ENCODE measurements around the gene SC5D. TPM values are rescaled to one million over a fixed set of nuclear protein-coding genes. Genes with fewer than 3 reads are reported as not detected.

SC5D gene
- total RNA-seq, 1 experiment from 2014 or later, result 34.7 TPM

GRCh38 chr11:121348220-121348875 is 55.8 kb downstream of the SC5D start:
- Mint-ChIP-seq H3K4me3 (ENCODE audit: low read depth, unreplicated experiment) (no peak overlapping the region), H3K4me1 (ENCODE audit: low read depth, unreplicated experiment) (no peaks in the 10 kb centered on the region), H3K36me3 (ENCODE audit: insufficient read depth, unreplicated experiment) (no peaks in the 10 kb centered on the region), H3K27ac (ENCODE audit: unreplicated experiment) (no peak overlapping the region), H3K9me3 (ENCODE audit: low read depth, unreplicated experiment) (no peaks in the 10 kb centered on the region), H3K27me3 (ENCODE audit: unreplicated experiment) (peaks cover 26% of the 10 kb centered on the region)
- CTCF ChIA-PET, result no interaction called here
- intact Hi-C loops (cut with micrococcal nuclease; ENCODE audit: unreplicated experiment), result no loop called here
- no peak for TF ChIP-seq CTCF (IDR thresholded peaks at IDR 0.05; ENCODE audit: unreplicated experiment)
- DNase-seq, result no peak
- no TSS peak for BruUV-seq (replicated peaks)

GRCh38 chr11:121349790-121350189 is 57.2 kb downstream of the SC5D start:
- H3K4me3 Mint-ChIP-seq (ENCODE audit: low read depth, unreplicated experiment), result no peak overlapping the region
- H3K27ac Mint-ChIP-seq (ENCODE audit: unreplicated experiment), result no peak overlapping the region
- no peaks in the 10 kb centered on the region for H3K9me3 Mint-ChIP-seq (ENCODE audit: low read depth, unreplicated experiment)
- H3K4me1 Mint-ChIP-seq (ENCODE audit: low read depth, unreplicated experiment), result no peaks in the 10 kb centered on the region
- H3K36me3 Mint-ChIP-seq (ENCODE audit: insufficient read depth, unreplicated experiment), result no peaks in the 10 kb centered on the region
- no peak for DNase-seq
- CTCF ChIA-PET, result no interaction called here
- no peak for TF ChIP-seq CTCF (IDR thresholded peaks at IDR 0.05; ENCODE audit: unreplicated experiment)
- intact Hi-C loops (cut with micrococcal nuclease; ENCODE audit: unreplicated experiment), result no loop called here
- no TSS peak for BruUV-seq (replicated peaks)
- peaks cover 34% of the 10 kb centered on the region for H3K27me3 Mint-ChIP-seq (ENCODE audit: unreplicated experiment)

GRCh38 chr11:121350314-121351082 is 57.9 kb downstream of the SC5D start:
- CTCF ChIA-PET, result no interaction called here

GRCh38 chr11:121351083-121351630 is 58.6 kb downstream of the SC5D start:
- Mint-ChIP-seq H3K27ac (ENCODE audit: unreplicated experiment) (no peak overlapping the region), H3K27me3 (ENCODE audit: unreplicated experiment) (peaks cover 36% of the 10 kb centered on the region), H3K36me3 (ENCODE audit: insufficient read depth, unreplicated experiment) (no peaks in the 10 kb centered on the region), H3K9me3 (ENCODE audit: low read depth, unreplicated experiment) (no peaks in the 10 kb centered on the region), H3K4me3 (ENCODE audit: low read depth, unreplicated experiment) (no peak overlapping the region), H3K4me1 (ENCODE audit: low read depth, unreplicated experiment) (no peaks in the 10 kb centered on the region)
- intact Hi-C loops (cut with micrococcal nuclease; ENCODE audit: unreplicated experiment), result no loop called here
- CTCF ChIA-PET, result no interaction called here
- TF ChIP-seq CTCF (IDR thresholded peaks at IDR 0.05; ENCODE audit: unreplicated experiment), result no peak
- DNase-seq, result no peak
- no TSS peak for BruUV-seq (replicated peaks)

More at GRCh38 chr11:121350314-121351082, 57.9 kb downstream of the SC5D start:
- no TSS peak for BruUV-seq (replicated peaks)
- Mint-ChIP-seq H3K27me3 (ENCODE audit: unreplicated experiment) (peaks cover 39% of the 10 kb centered on the region), H3K4me3 (ENCODE audit: low read depth, unreplicated experiment) (no peak overlapping the region), H3K36me3 (ENCODE audit: insufficient read depth, unreplicated experiment) (no peaks in the 10 kb centered on the region), H3K9me3 (ENCODE audit: low read depth, unreplicated experiment) (no peaks in the 10 kb centered on the region), H3K27ac (ENCODE audit: unreplicated experiment) (no peak overlapping the region), H3K4me1 (ENCODE audit: low read depth, unreplicated experiment) (no peaks in the 10 kb centered on the region)
- TF ChIP-seq CTCF (IDR thresholded peaks at IDR 0.05; ENCODE audit: unreplicated experiment), result no peak
- intact Hi-C loops (cut with micrococcal nuclease; ENCODE audit: unreplicated experiment), result no loop called here
- no peak for DNase-seq
